Smooth muscle cell (in vitro differentiated cells): Measurements from ENCODE around the gene CEPT1. TPM values are rescaled to one million over a fixed set of nuclear protein-coding genes. Genes with fewer than 3 reads are reported as not detected.
A peak's percentile ranks its signal among the peaks of the same experiment; 100 is the strongest.

Experiments
- DNase-seq: peaks from one replicate; lab custom pipeline; 2025; ENCODE audit not compliant: unreplicated experiment; lab: John Stamatoyannopoulos, UW
- H2AFZ ChIP-seq: fragments of 200-600 bp; sonication (generic); 2 replicates; pipeline ENCODE4 v1.6.0; 2016; ENCODE audit warnings: antibody characterized with exemption, low read depth, mild to moderate bottlenecking
- H3F3A ChIP-seq: fragments of 200-600 bp; sonication (generic); 2 replicates; pipeline ENCODE4 v1.6.0; 2017; ENCODE audit warnings: antibody characterized with exemption, low read depth
- H3K27ac ChIP-seq: fragments of 200-600 bp; sonication (generic); 2 replicates; pipeline ENCODE4 v1.5.1; 2016; ENCODE audit warnings: low read depth, mild to moderate bottlenecking
- H3K27me3 ChIP-seq: fragments of 200-600 bp; sonication (generic); 2 replicates; pipeline ENCODE4 v1.6.1; 2016; ENCODE audit warnings: low read depth, mild to moderate bottlenecking
- H3K36me3 ChIP-seq: fragments of 200-600 bp; sonication (generic); 2 replicates; pipeline ENCODE4 v1.5.1; 2016; ENCODE audit warnings: low read depth
- H3K4me1 ChIP-seq: fragments of 200-600 bp; sonication (generic); 2 replicates; pipeline ENCODE4 v1.5.1; 2016; ENCODE audit warnings: low read depth
- H3K4me2 ChIP-seq: fragments of 200-600 bp; sonication (generic); 2 replicates; pipeline ENCODE4 v1.6.0; 2016; ENCODE audit warnings: mild to moderate bottlenecking
- H3K4me3 ChIP-seq: fragments of 200-600 bp; sonication (generic); 2 replicates; pipeline ENCODE4 v1.5.1; 2016; ENCODE audit warnings: mild to moderate bottlenecking
- H3K79me2 ChIP-seq: fragments of 200-600 bp; sonication (generic); 2 replicates; pipeline ENCODE4 v1.6.0; 2016; ENCODE audit warnings: low read depth, mild to moderate bottlenecking
- H3K9ac ChIP-seq: fragments of 200-600 bp; sonication (generic); 2 replicates; pipeline ENCODE4 v1.6.0; 2016; ENCODE audit warnings: low read depth
- H3K9me3 ChIP-seq: fragments of 200-600 bp; sonication (generic); replicated peaks from 2 replicates; pipeline ENCODE4 v1.5.1; 2016; ENCODE audit warnings: low read depth
- H4K20me1 ChIP-seq: fragments of 200-600 bp; sonication (generic); 2 replicates; pipeline ENCODE4 v1.6.0; 2016; ENCODE audit warnings: low read depth
- CTCF ChIP-seq: fragments of 200-600 bp; sonication (generic); IDR thresholded peaks from 2 replicates; pipeline ENCODE4 v1.5.1; 2017; ENCODE audit warnings: borderline replicate concordance, mild to moderate bottlenecking, antibody characterized with exemption; ENCODE audit not compliant: insufficient read depth, poor library complexity, severe bottlenecking
- WGBS: methylation state at CpG from one replicate; pipeline ENCODE4 v1.1.7; 2016; ENCODE audit warnings: low lambda C conversion rate; 5-methylcytosine and 5-hydroxymethylcytosine counted together
- polyA plus RNA-seq: library from polyadenylated mRNA; unstranded; fragments of >200 nt; fragmentation: Nextera tagmentation; extraction: Ambion mirVana; gene quantifications from 2 replicates; pipeline ENCODE4 v1.2.1, GENCODE V29; 2016
- total RNA-seq: library from RNA; depleted of rRNA; stranded (reverse); fragments of >200 nt; gene quantifications from 2 replicates; pipeline ENCODE4 v1.2.3, GENCODE V29; 2014

The CEPT1 gene
- total and polyA plus RNA-seq, 2 experiments from 2014 or later = 19.4 to 36.8 TPM

DNA sequence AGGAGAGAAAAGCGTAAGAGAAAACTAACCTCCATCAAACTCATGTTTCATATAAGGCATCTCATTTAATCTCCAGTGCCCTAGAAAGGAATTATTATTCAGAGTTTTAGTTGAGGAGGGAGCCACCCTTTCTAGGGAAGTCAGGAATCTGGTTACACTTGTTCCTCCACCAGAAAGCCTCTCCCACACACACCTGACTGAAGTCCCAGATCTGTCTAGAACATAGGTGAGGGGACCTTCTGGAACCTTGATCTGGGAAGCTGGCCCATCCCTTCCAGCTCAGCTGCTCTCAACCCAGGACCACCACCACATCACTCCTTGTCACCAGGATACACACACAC lies 62.3 kb downstream of the CEPT1 start:
- no peak for DNase-seq
- Histone ChIP-seq H4K20me1 (no peaks in the 10 kb centered on the region), H3K9ac (no peak overlapping the region), H3K27ac (peak overlapping the region; percentile 15), H3K4me1 (no peaks in the 10 kb centered on the region), H3K27me3 (no peaks in the 10 kb centered on the region), H3K4me2 (no peak overlapping the region), H3K4me3 (no peak overlapping the region), H3K9me3 (no peaks in the 10 kb centered on the region), H3K79me2 (no peaks in the 10 kb centered on the region), H2AFZ (no peak overlapping the region), H3F3A (no peaks in the 10 kb centered on the region), H3K36me3 (no peaks in the 10 kb centered on the region)
- 100% methylated on average over 1 of the region's 1 CpG for WGBS
- no peak for TF ChIP-seq CTCF

DNA sequence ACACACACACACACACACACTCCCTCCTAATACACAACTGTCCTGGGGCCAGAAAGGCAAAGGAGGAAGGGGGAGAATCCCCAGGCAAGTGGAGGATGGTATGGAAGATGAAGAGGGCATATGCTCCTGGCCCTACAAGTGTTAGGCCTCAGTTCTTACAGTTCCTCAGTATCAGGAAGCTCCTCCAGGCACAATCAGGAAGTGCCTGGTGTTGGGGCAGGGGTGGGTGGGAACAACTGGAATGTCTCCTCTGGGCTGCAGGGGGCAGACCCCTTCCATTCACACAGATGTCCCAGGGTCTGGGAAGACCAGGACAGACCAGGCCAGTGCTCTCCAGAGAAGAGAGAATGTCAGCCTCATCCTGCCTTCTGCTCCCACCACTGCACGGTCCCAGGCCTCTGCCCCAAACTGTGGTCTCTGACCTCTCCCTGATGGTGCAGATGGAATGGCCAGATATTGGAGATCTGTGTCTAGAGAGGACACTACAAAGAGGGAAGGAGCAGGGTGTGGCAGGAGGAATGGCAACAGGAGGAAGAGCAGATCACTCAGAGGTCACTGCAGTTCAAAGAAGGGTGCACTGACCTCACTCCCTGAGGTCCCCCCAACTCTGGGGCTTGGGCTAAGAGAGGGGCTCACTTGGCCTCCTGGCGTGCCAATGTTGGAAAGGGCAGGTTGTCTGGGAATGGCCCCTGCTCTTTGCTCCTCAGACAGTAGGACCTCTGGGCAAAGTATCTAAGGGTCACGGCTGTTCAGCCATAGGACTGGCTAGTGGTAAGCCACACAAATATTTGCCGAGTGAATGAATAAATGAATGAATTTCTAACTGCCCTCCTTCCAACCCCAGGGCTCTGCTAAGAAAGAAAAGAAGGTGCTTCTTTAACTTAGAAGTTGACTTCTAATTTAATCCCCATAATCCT lies 62.9 kb downstream of the CEPT1 start:
- peak overlapping the region; percentile 15 for H3K27ac ChIP-seq
- no peak overlapping the region for H3K9ac ChIP-seq
- H3K4me3 ChIP-seq = no peak overlapping the region
- no peaks in the 10 kb centered on the region for H3F3A ChIP-seq
- DNase-seq = no peak
- no peaks in the 10 kb centered on the region for H3K27me3 ChIP-seq
- no peaks in the 10 kb centered on the region for H3K4me1 ChIP-seq
- no peaks in the 10 kb centered on the region for H3K9me3 ChIP-seq
- H3K36me3 ChIP-seq = no peaks in the 10 kb centered on the region
- no peaks in the 10 kb centered on the region for H3K79me2 ChIP-seq
- no peaks in the 10 kb centered on the region for H4K20me1 ChIP-seq
- H3K4me2 ChIP-seq = peak overlapping the region; percentile 76
- H2AFZ ChIP-seq = no peak overlapping the region
- TF ChIP-seq CTCF = no peak
- WGBS = 95% methylated on average over 4 of the region's 4 CpGs

DNA sequence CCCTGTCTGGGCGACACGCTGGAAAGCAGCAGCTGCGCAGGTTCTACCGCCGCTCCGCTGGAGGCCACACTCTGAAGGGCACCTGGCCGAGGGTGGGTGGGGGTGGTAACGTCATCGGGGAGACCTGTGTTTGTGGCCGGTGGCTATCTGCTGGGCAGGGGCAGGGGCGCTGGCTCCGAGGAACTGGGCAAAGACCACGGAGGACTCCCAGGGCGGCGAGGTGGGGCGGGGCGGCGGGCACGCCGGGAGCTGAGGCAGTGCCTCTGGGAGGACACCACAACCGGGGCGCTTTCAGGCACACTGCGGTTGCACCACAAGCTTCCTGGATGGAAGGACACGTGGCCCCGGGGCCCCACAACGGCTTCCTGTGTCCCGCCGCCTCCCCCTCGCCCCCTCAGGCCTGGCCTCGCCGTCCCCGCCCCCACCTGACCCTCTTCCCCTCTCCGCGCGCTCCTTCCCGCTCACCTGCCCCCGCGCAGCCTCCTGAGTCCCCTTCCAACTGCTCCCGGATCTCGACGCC lies 63.7 kb downstream of the CEPT1 start:
- Histone ChIP-seq H3K27ac (no peak overlapping the region), H3K79me2 (no peaks in the 10 kb centered on the region), H3K4me1 (no peaks in the 10 kb centered on the region), H3K9ac (no peak overlapping the region), H2AFZ (no peak overlapping the region), H3F3A (no peaks in the 10 kb centered on the region), H3K36me3 (no peaks in the 10 kb centered on the region), H3K9me3 (no peaks in the 10 kb centered on the region), H3K27me3 (no peaks in the 10 kb centered on the region), H3K4me2 (peak overlapping the region; percentile 76), H3K4me3 (peak overlapping the region; percentile 41), H4K20me1 (no peaks in the 10 kb centered on the region)
- no peak for DNase-seq
- no peak for TF ChIP-seq CTCF
- 74% methylated on average over 22 of the region's 41 CpGs for WGBS
